ENCODE data around the gene RPL27. TPM values are rescaled to one million over a fixed set of nuclear protein-coding genes. Genes with fewer than 3 reads are reported as not detected.
A peak's percentile ranks its signal among the peaks of the same experiment; 100 is the strongest.

Gene RPL27
- total and polyA plus RNA-seq, 2 of the 13 experiments (the other 11 are each of a cell fraction or from before 2014, with no cell fraction given): 1,585 to 5,840 TPM

GRCh38 chr17:43024407-43025289 lies 26.4 kb downstream of the RPL27 start, which contains the start of gene RND2 (continued):
- peak; percentile 71; the same call in 1 of the 2 replicates for TF ChIP-seq HOXA3 (CRISPR knock-in tag; IDR thresholded peaks at IDR 0.05)
- TF ChIP-seq KLF6 (CRISPR knock-in tag; IDR thresholded peaks at IDR 0.05): peak; percentile 66; the same call in 1 of the 2 replicates
- 0 out of 2 replicates have a peak, but pooled peaks have one; percentile 45 for TF ChIP-seq ATF6 (CRISPR knock-in tag; conservative IDR thresholded peaks at IDR 0.05)
- TF ChIP-seq THAP8 (CRISPR knock-in tag; IDR thresholded peaks at IDR 0.05; ENCODE audit: borderline replicate concordance): no peak
- TF ChIP-seq CREM (IDR thresholded peaks at IDR 0.05): peak; percentile 58; the same call in 1 of the 2 replicates
- TF ChIP-seq CREM (CRISPR knock-in tag; IDR thresholded peaks at IDR 0.05): no peak
- TF ChIP-seq HNF4A (CRISPR knock-in tag; IDR thresholded peaks at IDR 0.05): peak; percentile 19; the same call in 1 of the 2 replicates
- TF ChIP-seq SIX1 (CRISPR knock-in tag; IDR thresholded peaks at IDR 0.05; ENCODE audit: borderline replicate concordance): 0 out of 2 replicates have a peak, but pooled peaks have one; percentile 35
- TF ChIP-seq PHF8 (CRISPR knock-in tag; IDR thresholded peaks at IDR 0.05): peak; percentile 61
- 0 out of 2 replicates have a peak, but pooled peaks have one; percentile 46 for TF ChIP-seq ZNF567 (CRISPR knock-in tag; IDR thresholded peaks at IDR 0.05; ENCODE audit: borderline replicate concordance)
- 0 out of 2 replicates have a peak, but pooled peaks have one; percentile 38 for TF ChIP-seq CHD4 (IDR thresholded peaks at IDR 0.05; ENCODE audit: borderline replicate concordance, low read length)
- peak; percentile 85 for TF ChIP-seq KLF11 (CRISPR knock-in tag; IDR thresholded peaks at IDR 0.05)
- TF ChIP-seq ZNF143 (CRISPR knock-in tag; IDR thresholded peaks at IDR 0.05): 0 out of 2 replicates have a peak, but pooled peaks have one; percentile 42
- peak; percentile 74 for TF ChIP-seq ZGPAT (CRISPR knock-in tag; IDR thresholded peaks at IDR 0.05)
- TF ChIP-seq ZKSCAN8 (CRISPR knock-in tag; IDR thresholded peaks at IDR 0.05; ENCODE audit: borderline replicate concordance): peak; percentile 48; the same call in 1 of the 2 replicates
- peak; percentile 49 for TF ChIP-seq GABPB1 (CRISPR knock-in tag; IDR thresholded peaks at IDR 0.05)
- no peak for TF ChIP-seq MED13 (CRISPR knock-in tag; IDR thresholded peaks at IDR 0.05)
- TF ChIP-seq ZBTB7A (CRISPR knock-in tag; IDR thresholded peaks at IDR 0.05): no peak
- TF ChIP-seq ZNF451 (CRISPR knock-in tag; IDR thresholded peaks at IDR 0.05): 0 out of 2 replicates have a peak, but pooled peaks have one; percentile 16
- peak; percentile 30; the same call in 1 of the 2 replicates for TF ChIP-seq ZNF614 (CRISPR knock-in tag; IDR thresholded peaks at IDR 0.05; ENCODE audit: borderline replicate concordance)
- TF ChIP-seq ISL2 (CRISPR knock-in tag; IDR thresholded peaks at IDR 0.05): 0 out of 2 replicates have a peak, but pooled peaks have one; percentile 40
- TF ChIP-seq ZFP90 (CRISPR knock-in tag; IDR thresholded peaks at IDR 0.05; ENCODE audit: borderline replicate concordance): 0 out of 2 replicates have a peak, but pooled peaks have one; percentile 48

Measured in HepG2 (cell line).